ENCODE measurements around the gene CD300LB.

DNA sequence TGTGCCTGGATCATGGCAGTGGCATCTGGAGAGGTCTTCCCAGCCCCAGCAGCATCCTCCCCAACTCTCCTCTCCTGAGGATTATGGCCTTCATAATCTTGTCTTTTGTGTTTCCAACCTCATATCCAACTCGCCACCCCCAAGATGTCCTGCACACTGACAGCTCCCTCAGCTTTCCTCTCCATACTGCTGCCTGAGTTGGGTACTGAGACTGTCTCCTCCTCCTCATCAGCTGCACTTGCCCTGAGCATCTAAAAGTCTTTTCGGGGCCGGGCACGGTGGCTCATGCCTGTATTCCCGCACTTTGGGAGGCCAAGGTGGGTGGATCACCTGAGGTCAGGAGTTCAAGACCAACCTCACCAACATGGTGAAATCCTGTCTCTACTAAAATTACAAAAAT lies 2.0 kb downstream of the CD300LB start:
- TF ChIP-seq KDM1A (IDR thresholded peaks at IDR 0.05; ENCODE audit: low read depth) (no peak), TP53 (CRISPR knock-in tag; IDR thresholded peaks at IDR 0.05) (no peak), MYC (IDR thresholded peaks at IDR 0.05; ENCODE audit: borderline replicate concordance, low read length) (no peak), NR3C1 (IDR thresholded peaks at IDR 0.05) (no peak), CTCF (IDR thresholded peaks at IDR 0.05) (no peak), EP300 (IDR thresholded peaks at IDR 0.05) (no peak), POLR2A (IDR thresholded peaks at IDR 0.05; ENCODE audit: low read length) (no peak), BHLHE40 (IDR thresholded peaks at IDR 0.05; ENCODE audit: low read depth, low read length) (no peak), RFX5 (IDR thresholded peaks at IDR 0.05) (no peak), USF2 (IDR thresholded peaks at IDR 0.05) (no peak)

Measured in A549 (cell line).